Right lobe of liver (tissue), 4 donors: ENCODE measurements around the gene ADCY3.

Experiments
- CTCF ChIP-seq, 4 donors: fragments of 200-600 bp in 3 of 4; fragments of 450-650 bp in 1 of 4; IDR thresholded peaks; one replicate each; pipeline versions ENCODE4 v1.5.1 to v1.8.0; 2016 to 2022; ENCODE audit warnings: antibody characterized with exemption in 4 of 4, mild to moderate bottlenecking in 2 of 4
- POLR2A ChIP-seq: fragments of 450-650 bp; IDR thresholded peaks from one replicate; pipeline ENCODE4 v1.6.1; 2017; ENCODE audit warnings: antibody characterized with exemption, mild to moderate bottlenecking
- donor health status: DM: no; HTN: no; CAD: no.
- donor health status: DM: no; HTN: no; CAD: no.
- donor health status: DM: no; HTN: yes; CAD: no.

GRCh38 chr2:24961903-24962302 is 41.9 kb upstream of the ADCY3 start:
- TF ChIP-seq CTCF (IDR thresholded peaks at IDR 0.05) (no peak), POLR2A (no peak)
